ENCODE data around the gene ME1.
"Not testable (repeated sequence)": the region's sequence is repeated elsewhere in the genome, so short reads cannot be mapped to it uniquely, and the experiment has no call there.

The ME1 gene

GRCh38 chr6:83431545-83432155, 799 bp upstream of the ME1 start:
- DNase-seq (ENCODE audit: low spot score): no peak

DNA sequence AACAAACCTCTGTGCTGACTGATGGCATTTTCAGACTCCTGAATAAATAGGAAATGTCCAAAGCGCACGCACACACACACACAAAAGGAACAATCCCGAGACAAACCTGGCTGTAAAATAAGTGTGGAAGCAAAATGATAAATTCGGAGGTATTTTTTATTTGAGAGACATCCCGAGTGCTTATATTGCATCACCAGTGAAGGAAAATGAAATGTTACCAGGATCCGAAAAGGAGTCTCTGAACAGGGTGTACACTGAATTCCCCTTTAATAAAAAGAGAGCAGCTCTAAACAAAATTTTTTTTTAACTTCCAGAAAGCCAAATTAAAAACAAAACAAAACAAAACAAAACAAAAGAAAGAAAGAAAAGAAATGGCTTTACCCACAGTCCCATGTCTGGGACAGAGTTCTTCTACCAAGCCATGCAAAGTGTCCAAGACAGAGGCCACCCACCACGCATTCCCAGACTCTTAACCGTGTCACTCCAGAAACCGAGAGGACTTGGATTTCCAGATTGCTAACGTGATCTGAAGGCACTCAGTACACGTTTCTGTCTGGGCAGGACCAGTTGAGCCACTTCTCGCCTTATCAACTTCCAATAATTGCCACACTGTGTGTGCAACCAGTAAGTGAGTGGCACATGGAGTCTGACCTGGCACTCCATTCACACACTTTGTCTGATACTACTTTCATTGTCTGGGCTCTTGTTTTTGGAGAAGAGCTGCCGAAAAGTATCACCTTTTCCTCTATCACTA, 817 bp downstream of the ME1 start:
- DNase-seq (ENCODE audit: low spot score): no peak

- DNase-seq (ENCODE audit: low spot score): no peak
These were observed 1.6 kb downstream of the ME1 start for GRCh38 chr6:83429269-83429668.

DNA sequence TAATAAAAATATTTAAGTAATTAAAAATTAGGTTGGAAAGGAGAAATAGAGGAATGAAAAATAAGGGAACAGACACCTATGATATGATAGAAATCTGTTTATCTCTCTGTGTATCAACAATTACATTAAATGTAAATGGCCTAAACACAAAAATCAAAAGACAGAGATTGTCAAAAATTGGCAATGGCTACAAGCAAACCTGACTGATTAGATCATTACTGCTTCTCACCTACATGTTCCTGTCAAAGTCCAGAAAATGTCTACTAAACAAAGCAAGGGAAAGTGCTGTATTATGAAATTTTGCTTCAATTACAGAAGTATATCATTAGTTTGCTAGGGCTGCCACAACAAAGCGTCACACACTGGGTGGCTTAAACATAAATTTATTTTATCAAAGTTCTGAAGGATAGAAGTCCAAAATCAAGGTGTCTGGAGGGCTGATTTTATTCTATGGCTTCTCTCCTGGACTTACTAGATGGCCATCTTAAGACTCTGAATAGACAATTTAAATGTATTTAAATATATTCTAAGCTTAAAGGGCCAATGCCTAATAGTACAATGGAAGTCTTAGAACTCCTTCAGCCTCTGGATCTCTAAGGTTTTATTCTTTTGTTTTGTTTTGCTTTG, 6.3 kb downstream of the ME1 start:
- DNase-seq (ENCODE audit: low spot score): no peak

GRCh38 chr6:83417880-83418663, 12.8 kb downstream of the ME1 start:
- peak; percentile 3 for DNase-seq (ENCODE audit: low spot score)

DNA sequence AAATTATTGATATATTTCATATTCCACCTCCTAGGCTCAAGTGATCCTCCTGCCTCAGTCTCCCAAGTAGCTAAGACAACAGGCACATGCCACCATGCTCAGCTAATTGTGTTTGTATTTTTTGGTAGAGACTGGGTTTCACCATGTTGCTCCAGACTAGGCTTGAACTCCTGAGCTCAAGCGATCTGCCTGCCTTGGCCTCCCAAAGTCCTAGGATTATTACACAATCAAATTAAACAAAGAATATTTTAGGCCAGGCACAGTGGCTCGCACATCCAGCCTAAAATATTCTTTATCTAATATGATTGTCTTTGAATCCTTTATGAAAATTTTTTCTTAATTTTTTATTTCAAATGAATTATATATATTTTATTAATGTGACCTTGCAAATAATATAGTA, 17.8 kb downstream of the ME1 start:
- DNase-seq (ENCODE audit: low spot score): no peak

DNA sequence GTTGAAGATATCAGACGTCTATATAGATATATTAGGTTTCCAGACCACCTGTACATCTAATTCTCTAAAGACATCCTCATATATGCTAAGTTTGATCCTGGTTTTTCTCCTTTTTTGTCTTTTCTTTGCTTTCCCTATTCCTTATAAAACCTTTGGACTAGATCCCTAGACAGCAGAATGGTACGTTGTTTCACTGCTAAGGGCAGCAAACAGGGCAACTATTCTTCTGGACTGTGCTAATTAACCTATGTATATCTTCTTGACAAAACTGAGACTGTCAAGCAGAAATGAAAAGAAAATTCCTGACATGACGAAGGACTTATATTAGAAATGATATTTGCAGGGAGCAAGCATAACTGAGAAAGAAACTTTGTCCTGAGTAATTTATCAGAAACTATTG, 19.1 kb downstream of the ME1 start:
- no peak for DNase-seq (ENCODE audit: low spot score)

- DNase-seq (ENCODE audit: low spot score): no peak
These were observed 27.7 kb downstream of the ME1 start for GRCh38 chr6:83403191-83403590.

DNA sequence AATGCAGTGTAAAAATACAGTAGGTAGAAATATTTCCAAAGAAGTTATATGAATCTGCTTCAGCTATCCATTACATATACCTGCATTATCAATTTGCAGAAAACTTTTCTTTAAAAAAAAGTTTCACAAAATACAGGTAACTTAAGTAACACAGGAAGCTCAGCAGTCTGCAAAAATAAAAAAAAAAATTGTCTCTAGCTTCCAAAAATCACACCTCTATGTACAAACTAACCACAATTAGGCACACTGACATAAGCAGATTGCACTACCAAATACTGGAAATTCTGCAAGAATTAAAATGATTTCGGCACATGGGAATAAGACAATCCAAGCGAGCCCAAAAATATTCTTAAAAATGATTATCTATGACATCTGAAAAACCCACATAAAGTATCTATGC, 41.2 kb downstream of the ME1 start:
- DNase-seq (ENCODE audit: low spot score): no peak

DNA sequence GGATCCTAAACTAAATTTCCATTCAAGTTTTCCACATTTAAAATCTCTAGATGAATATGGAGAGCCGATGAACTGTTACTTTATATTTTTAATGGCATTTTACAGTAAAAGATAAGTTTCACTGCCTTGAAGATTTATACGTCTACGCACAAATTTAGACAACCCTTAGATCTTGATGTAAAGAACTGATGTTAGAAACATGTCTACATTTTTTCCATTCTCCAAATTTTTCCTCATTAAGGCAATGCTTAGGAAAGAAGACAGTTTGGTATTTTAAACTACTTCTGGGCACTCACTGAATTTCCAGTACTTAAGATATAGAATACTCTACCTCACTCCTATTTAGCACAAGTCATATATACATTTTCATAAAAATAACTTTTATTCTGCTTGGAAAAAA, 45.4 kb downstream of the ME1 start:
- no peak for DNase-seq (ENCODE audit: low spot score)

DNA sequence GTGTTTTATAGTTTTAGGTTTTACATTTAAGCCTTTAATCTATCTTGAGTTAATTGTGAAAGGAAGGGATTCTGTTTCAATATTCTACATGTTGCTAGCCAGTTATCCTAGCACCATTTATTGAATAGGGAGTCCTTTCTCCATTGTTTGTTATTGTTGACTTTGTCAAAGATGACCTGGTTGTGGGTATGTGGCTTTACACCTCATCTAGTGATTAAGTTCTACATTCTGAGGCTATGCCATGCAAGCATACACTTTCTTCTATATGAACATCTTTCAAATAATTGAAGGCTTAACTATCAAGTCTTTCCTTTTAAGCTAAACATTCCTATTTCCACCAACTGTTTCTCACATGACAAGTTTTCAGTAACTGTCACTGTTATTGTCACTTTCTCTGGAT, 46.1 kb downstream of the ME1 start:
- DNase-seq (ENCODE audit: low spot score): no peak

- DNase-seq (ENCODE audit: low spot score): no peak
These were observed 48.9 kb downstream of the ME1 start for GRCh38 chr6:83381949-83382348.

DNA sequence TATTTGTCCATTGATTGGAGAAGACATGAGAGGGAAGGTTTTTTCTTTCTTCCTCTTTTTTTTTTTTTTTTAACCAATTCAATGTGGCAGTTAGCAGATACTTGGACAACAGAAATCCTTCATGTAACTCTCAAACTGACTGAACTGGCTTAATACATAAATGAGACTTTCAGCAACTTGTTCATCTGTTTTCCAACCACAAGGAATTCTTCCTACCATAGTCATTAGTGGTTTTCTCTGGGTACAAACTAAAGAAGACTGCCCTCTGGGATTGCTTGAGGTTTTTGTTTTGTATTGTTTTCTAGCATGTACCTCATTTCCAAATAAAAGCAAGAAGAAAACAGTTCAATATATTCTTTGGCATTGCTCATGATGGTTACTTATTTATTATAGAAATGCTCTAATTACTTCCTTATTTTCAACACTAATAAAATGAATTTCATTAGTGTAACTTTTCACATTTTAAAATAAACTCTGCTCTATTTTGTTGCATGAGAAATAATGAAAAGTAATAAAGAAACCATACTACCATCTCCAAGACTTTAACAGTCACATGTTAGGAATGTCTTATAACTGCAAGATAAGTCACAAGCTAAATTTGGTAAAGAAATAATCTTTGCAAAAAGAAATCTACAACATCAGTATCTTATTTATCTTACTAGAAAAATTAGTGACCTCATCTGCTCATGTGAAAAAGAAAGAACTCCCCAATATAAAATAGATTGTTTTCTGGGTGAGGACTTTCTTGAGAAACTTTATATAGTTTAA, 52.0 kb downstream of the ME1 start:
- no peak for DNase-seq (ENCODE audit: low spot score)

- no peak for DNase-seq (ENCODE audit: low spot score)
These were observed 59.4 kb downstream of the ME1 start for GRCh38 chr6:83371423-83371822.

GRCh38 chr6:83370567-83370966, 60.3 kb downstream of the ME1 start:
- no peak for DNase-seq (ENCODE audit: low spot score)

DNA sequence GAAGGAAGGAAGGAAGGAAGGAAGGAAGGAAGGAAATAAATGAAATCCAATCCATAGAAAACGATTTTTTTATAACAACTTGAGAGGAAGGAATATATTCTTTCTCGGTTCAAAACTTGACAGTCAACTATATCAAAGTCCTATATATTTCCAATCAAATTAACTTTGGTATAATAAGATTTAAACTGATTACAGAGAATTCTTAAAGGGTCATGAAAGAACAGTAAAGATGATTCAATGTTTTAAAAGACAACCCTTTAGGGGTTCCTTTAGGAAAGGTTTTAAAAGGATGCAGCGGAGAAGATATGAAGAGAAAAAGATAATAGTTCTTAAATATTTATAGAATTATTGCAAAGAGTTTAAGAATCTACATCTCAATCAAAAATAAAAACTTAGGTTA, 61.2 kb downstream of the ME1 start:
- no peak for DNase-seq (ENCODE audit: low spot score)

- DNase-seq (ENCODE audit: low spot score): no peak
These were observed 62.3 kb downstream of the ME1 start for GRCh38 chr6:83368577-83368976.

DNA sequence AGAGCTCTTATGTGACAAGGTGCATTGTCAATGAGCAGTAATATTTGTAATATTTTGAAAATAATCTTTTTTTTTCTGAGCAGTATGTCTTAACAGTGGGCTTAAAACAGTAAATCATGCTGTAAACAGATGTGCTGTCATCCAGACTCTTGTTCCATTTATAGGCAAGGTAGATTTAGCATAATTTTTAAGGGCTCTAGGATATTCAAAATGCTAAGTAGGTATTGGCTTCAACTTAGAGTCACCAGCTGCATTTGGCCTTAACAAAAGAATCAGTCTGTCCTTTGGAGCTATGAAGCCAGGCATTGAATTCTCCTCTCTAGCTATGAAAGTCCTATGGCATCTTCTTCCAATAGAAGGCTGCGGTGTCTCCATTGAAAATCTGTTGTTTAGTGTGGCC, 63.7 kb downstream of the ME1 start:
- DNase-seq (ENCODE audit: low spot score): no peak

DNA sequence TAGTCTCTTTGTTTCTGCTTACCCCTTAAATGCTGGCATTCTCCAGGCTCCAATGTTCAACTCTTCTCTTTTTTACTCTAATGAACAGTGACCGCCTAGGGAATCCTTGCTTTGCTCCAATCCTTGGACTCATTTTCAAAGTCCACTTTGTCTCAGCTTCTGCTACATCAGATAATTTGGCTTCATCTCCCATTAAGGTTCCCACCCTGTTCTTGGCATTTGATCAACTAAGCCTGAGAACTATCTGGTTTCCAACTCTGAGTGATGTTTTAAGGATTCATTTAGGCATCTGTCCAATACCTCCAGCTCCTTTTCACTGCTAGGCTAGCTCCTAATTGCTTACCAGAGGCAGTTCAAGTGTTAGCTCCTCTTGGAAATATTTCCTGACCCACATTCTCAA, 64.9 kb downstream of the ME1 start:
- DNase-seq (ENCODE audit: low spot score): no peak

DNA sequence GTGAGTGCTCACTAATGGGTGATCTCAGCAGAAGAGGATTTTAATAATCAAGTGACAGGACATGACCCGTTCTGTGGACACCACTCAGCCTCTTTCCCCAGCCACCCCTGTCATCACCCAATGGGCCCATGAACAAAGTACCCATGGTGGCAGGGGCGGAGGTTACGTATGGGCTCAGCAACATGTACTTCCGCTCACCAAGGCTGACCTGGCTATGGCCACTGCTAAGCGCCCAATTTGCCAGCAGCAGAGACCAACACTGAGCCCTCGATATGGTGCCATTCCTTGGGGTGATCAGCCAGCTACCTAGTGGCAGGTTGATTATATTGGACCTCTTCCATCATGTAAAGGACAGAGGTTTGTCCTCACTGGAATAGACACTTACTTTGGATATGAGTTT, 68.5 kb downstream of the ME1 start:
- not testable (repeated sequence) for DNase-seq (ENCODE audit: low spot score)

DNA sequence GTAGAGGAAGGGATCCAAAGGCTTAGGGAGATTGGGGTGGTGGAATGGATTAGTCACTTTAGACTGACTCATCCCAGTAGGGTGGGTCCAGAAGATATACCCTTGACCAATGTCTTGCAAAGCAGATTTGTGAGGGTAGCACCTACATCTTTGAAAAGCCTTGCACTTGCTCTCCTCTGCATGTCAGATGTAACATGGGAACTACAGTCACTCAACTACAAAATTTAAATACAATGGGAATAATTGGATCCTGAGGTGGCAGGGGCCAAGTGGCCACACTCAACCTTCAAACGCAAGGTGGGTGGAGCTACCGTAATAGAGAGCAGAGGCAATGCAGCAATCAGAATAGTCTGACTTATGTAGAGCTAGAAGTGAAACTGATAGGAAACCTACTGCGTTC, 71.2 kb downstream of the ME1 start:
- no peak for DNase-seq (ENCODE audit: low spot score)

- DNase-seq (ENCODE audit: low spot score): no peak
These were observed 76.1 kb downstream of the ME1 start for GRCh38 chr6:83354747-83355146.
